Measurements from ENCODE around the gene EML1. TPM values are rescaled to one million over a fixed set of nuclear protein-coding genes. Genes with fewer than 3 reads are reported as not detected.

Gene EML1
- polyA plus RNA-seq, 1 donor from 2014 or later = 21.7 TPM

DNA sequence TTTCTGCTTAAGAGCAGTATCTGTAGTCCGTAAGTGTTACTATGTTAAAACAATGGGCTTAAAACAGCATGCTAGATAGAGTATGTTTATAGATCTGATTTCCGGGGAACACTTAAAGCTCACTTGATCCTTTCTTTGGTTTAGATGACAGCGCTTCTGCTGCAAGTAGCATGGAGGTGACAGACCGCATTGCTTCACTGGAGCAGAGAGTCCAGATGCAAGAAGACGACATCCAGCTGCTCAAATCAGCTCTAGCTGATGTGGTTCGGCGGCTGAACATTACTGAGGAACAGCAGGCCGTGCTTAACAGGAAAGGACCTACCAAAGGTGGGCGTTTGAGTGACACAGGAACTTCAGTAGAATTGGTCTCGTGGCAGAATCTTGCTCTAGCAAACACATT is 57.5 kb downstream of the EML1 start:
- no peaks in the 10 kb centered on the region for H3K36me3 ChIP-seq (ENCODE audit: insufficient read depth, low read length)
- H3K4me2 ChIP-seq (ENCODE audit: low read length) = no peak overlapping the region
- TF ChIP-seq, protein P1, sequence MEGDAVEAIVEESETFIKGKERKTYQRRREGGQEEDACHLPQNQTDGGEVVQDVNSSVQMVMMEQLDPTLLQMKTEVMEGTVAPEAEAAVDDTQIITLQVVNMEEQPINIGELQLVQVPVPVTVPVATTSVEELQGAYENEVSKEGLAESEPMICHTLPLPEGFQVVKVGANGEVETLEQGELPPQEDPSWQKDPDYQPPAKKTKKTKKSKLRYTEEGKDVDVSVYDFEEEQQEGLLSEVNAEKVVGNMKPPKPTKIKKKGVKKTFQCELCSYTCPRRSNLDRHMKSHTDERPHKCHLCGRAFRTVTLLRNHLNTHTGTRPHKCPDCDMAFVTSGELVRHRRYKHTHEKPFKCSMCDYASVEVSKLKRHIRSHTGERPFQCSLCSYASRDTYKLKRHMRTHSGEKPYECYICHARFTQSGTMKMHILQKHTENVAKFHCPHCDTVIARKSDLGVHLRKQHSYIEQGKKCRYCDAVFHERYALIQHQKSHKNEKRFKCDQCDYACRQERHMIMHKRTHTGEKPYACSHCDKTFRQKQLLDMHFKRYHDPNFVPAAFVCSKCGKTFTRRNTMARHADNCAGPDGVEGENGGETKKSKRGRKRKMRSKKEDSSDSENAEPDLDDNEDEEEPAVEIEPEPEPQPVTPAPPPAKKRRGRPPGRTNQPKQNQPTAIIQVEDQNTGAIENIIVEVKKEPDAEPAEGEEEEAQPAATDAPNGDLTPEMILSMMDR (IDR thresholded peaks at IDR 0.05; ENCODE audit: poor library complexity, severe bottlenecking) = no peak
- TF ChIP-seq, protein P2, sequence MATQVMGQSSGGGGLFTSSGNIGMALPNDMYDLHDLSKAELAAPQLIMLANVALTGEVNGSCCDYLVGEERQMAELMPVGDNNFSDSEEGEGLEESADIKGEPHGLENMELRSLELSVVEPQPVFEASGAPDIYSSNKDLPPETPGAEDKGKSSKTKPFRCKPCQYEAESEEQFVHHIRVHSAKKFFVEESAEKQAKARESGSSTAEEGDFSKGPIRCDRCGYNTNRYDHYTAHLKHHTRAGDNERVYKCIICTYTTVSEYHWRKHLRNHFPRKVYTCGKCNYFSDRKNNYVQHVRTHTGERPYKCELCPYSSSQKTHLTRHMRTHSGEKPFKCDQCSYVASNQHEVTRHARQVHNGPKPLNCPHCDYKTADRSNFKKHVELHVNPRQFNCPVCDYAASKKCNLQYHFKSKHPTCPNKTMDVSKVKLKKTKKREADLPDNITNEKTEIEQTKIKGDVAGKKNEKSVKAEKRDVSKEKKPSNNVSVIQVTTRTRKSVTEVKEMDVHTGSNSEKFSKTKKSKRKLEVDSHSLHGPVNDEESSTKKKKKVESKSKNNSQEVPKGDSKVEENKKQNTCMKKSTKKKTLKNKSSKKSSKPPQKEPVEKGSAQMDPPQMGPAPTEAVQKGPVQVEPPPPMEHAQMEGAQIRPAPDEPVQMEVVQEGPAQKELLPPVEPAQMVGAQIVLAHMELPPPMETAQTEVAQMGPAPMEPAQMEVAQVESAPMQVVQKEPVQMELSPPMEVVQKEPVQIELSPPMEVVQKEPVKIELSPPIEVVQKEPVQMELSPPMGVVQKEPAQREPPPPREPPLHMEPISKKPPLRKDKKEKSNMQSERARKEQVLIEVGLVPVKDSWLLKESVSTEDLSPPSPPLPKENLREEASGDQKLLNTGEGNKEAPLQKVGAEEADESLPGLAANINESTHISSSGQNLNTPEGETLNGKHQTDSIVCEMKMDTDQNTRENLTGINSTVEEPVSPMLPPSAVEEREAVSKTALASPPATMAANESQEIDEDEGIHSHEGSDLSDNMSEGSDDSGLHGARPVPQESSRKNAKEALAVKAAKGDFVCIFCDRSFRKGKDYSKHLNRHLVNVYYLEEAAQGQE (IDR thresholded peaks at IDR 0.05; ENCODE audit: borderline replicate concordance) = no peak
- TF ChIP-seq MXI1 (conservative IDR thresholded peaks at IDR 0.05; ENCODE audit: poor library complexity, severe bottlenecking) = no peak
- no peak for TF ChIP-seq TAF1 (IDR thresholded peaks at IDR 0.05; ENCODE audit: low read depth)
- no peak for TF ChIP-seq EZH2 (IDR thresholded peaks at IDR 0.05; ENCODE audit: borderline replicate concordance, insufficient read depth, low read length, poor library complexity, severe bottlenecking)
- no peak for TF ChIP-seq SMC3 (conservative IDR thresholded peaks at IDR 0.05; ENCODE audit: poor library complexity)
- no peak for TF ChIP-seq RAD21 (conservative IDR thresholded peaks at IDR 0.05)
- no peak for TF ChIP-seq POLR2AphosphoS5 (IDR thresholded peaks at IDR 0.05)
- peaks cover 7% of the 10 kb centered on the region for H3K79me2 ChIP-seq (replicated peaks; ENCODE audit: insufficient read depth, low read length)
- no peaks in the 10 kb centered on the region for H3K9me2 ChIP-seq (ENCODE audit: insufficient read depth, low read length)
- no peak overlapping the region for H3K9ac ChIP-seq (ENCODE audit: low read length)
- H3K4me3 ChIP-seq (ENCODE audit: low read length) = no peak overlapping the region
- no peaks in the 10 kb centered on the region for H3K9me3 ChIP-seq (ENCODE audit: low read length)
- no peak overlapping the region for H3K27ac ChIP-seq (ENCODE audit: low read length)
- H2AFZ ChIP-seq (ENCODE audit: low read depth, low read length) = no peak overlapping the region
- H3F3A ChIP-seq (ENCODE audit: insufficient read depth, low read length, poor library complexity, severe bottlenecking) = no peaks in the 10 kb centered on the region
- H3K27me3 ChIP-seq (ENCODE audit: insufficient read depth, low read depth, low read length) = no peaks in the 10 kb centered on the region
- H4K20me1 ChIP-seq (ENCODE audit: insufficient read depth) = no peaks in the 10 kb centered on the region

DNA sequence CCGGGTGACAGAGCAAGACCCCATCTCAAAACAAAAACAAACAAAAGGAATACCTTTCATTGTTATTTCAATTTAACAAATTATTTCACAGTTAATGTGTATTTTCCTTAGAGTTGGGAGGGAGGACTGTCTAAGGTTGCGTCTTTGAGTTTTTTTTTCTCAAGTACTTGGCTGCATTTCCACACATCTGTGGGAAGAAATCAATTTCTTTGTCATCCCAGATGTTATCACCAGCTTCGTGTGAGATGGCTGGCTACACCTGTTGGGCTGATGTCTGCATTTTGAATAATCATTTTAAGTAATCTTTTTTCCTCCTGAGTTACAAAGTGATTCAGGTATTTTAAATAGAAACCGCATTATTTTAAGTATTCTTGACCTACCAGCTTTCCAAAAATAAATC is 59.4 kb downstream of the EML1 start:
- Histone ChIP-seq H3K9me2 (ENCODE audit: insufficient read depth, low read length) (no peaks in the 10 kb centered on the region), H3F3A (ENCODE audit: insufficient read depth, low read length, poor library complexity, severe bottlenecking) (no peaks in the 10 kb centered on the region), H2AFZ (ENCODE audit: low read depth, low read length) (no peak overlapping the region), H3K4me3 (ENCODE audit: low read length) (no peak overlapping the region), H3K36me3 (ENCODE audit: insufficient read depth, low read length) (no peaks in the 10 kb centered on the region), H3K4me2 (ENCODE audit: low read length) (no peak overlapping the region), H3K9me3 (ENCODE audit: low read length) (no peaks in the 10 kb centered on the region), H3K79me2 (replicated peaks; ENCODE audit: insufficient read depth, low read length) (peaks cover 7% of the 10 kb centered on the region), H4K20me1 (ENCODE audit: insufficient read depth) (no peaks in the 10 kb centered on the region), H3K9ac (ENCODE audit: low read length) (no peak overlapping the region), H3K27ac (ENCODE audit: low read length) (no peak overlapping the region), H3K27me3 (ENCODE audit: insufficient read depth, low read depth, low read length) (no peaks in the 10 kb centered on the region)
- no peak for TF ChIP-seq EP300 (conservative IDR thresholded peaks at IDR 0.05; ENCODE audit: poor library complexity, severe bottlenecking)
- TF ChIP-seq MXI1 (conservative IDR thresholded peaks at IDR 0.05; ENCODE audit: poor library complexity, severe bottlenecking) = no peak
- TF ChIP-seq SMC3 (conservative IDR thresholded peaks at IDR 0.05; ENCODE audit: poor library complexity) = no peak
- TF ChIP-seq POLR2AphosphoS5 (IDR thresholded peaks at IDR 0.05) = no peak
- no peak for TF ChIP-seq TAF1 (IDR thresholded peaks at IDR 0.05; ENCODE audit: low read depth)

Data from neural cell (in vitro differentiated cells).